H1 (cell line): ENCODE results near the gene ATF7. TPM values are rescaled to one million over a fixed set of nuclear protein-coding genes. Genes with fewer than 3 reads are reported as not detected.

Source experiments
- CTCF ChIA-PET: fragments of 300-600 bp; sonication (Branson Sonifier 250); formaldehyde crosslinking; loops from one replicate; lab custom pipeline; 2021; ENCODE audit not compliant: partially characterized antibody; lab: Charles Lee
- POLR2A ChIA-PET: fragments of 300-600 bp; sonication (Branson Sonifier 250); formaldehyde crosslinking; loops from one replicate; lab custom pipeline; 2021; ENCODE audit warnings: inconsistent platforms; ENCODE audit not compliant: partially characterized antibody; lab: Charles Lee
- DNase-seq, 2 experiments: peaks; one replicate each; pipeline versions ENCODE4 v3.0.0 to v3.0.0-alpha.2; 2010 to 2022; ENCODE audit warnings: low spot score in 2 of 2, low read depth in 1 of 2, mixed read lengths in 1 of 2
- FAIRE-seq: peaks from 2 replicates; lab custom pipeline; 2011; peaks lifted over from hg19 to GRCh38; lab: Jason Lieb, UNC
- H2AFZ ChIP-seq: 2 replicates; pipeline ENCODE4 v1.8.1; 2012; ENCODE audit warnings: low read length, inconsistent platforms
- H2AK5ac ChIP-seq: 2 replicates; pipeline ENCODE4 v1.6.1; 2013; ENCODE audit warnings: low read depth, low read length
- H2BK120ac ChIP-seq: replicated peaks from 2 replicates; pipeline ENCODE3; 2013; ENCODE audit warnings: low read depth, low read length, inconsistent platforms
- H2BK12ac ChIP-seq: 2 replicates; pipeline ENCODE4 v1.6.1; 2013; ENCODE audit warnings: low read depth, low read length
- H2BK15ac ChIP-seq: 2 replicates; pipeline ENCODE4 v1.6.1; 2013; ENCODE audit warnings: low read length
- H2BK20ac ChIP-seq: 2 replicates; pipeline ENCODE4 v1.6.1; 2013; ENCODE audit warnings: low read length
- H2BK5ac ChIP-seq: 2 replicates; pipeline ENCODE4 v1.6.1; 2013; ENCODE audit warnings: low read depth, low read length
- H3K14ac ChIP-seq: 2 replicates; pipeline ENCODE4 v1.6.1; 2013; ENCODE audit warnings: inconsistent platforms; ENCODE audit not compliant: insufficient read length
- H3K18ac ChIP-seq: 2 replicates; pipeline ENCODE4 v1.6.1; 2013; ENCODE audit warnings: low read length; ENCODE audit errors: extremely low read depth
- H3K23ac ChIP-seq: 2 replicates; pipeline ENCODE4 v1.6.1; 2013; ENCODE audit warnings: inconsistent platforms; ENCODE audit not compliant: insufficient read length
- H3K23me2 ChIP-seq: 2 replicates; pipeline ENCODE4 v1.6.1; 2013; ENCODE audit warnings: low read depth, low read length
- H3K27ac ChIP-seq: 2 replicates; pipeline ENCODE4 v1.6.1; 2011; ENCODE audit warnings: low read depth, low read length, inconsistent platforms
- H3K27me3 ChIP-seq, 4 experiments: replicated peaks in 1 of 4; 1 replicate in 1 of 4; 2 replicates in 3 of 4; pipeline versions ENCODE4 v1.6.1 to v1.8.1; 2011 to 2013; ENCODE audit warnings: low read length in 3 of 4, mild to moderate bottlenecking in 3 of 4, inconsistent platforms in 2 of 4, mixed read lengths in 2 of 4, moderate library complexity in 1 of 4; ENCODE audit not compliant: control insufficient read depth in 3 of 4, insufficient read depth in 3 of 4; ENCODE audit errors: extremely low read depth in 1 of 4
- H3K36me3 ChIP-seq, 4 experiments: 2 replicates each; pipeline versions ENCODE4 v1.6.1 to v1.8.1; 2011 to 2013; ENCODE audit warnings: mild to moderate bottlenecking in 4 of 4, low read length in 3 of 4, moderate library complexity in 2 of 4, control low read depth in 1 of 4, inconsistent platforms in 1 of 4; ENCODE audit not compliant: insufficient read depth in 4 of 4, control insufficient read depth in 2 of 4
- H3K4ac ChIP-seq: replicated peaks from 2 replicates; pipeline ENCODE3; 2013; ENCODE audit warnings: low read length, low read depth, mixed read lengths, inconsistent platforms; ENCODE audit not compliant: insufficient read length
- H3K4me1 ChIP-seq, 4 experiments: replicated peaks in 1 of 4; 1 replicate in 1 of 4; 2 replicates in 3 of 4; pipeline versions ENCODE4 v1.6.1 to v1.8.1; 2011 to 2013; ENCODE audit warnings: low read length in 3 of 4, inconsistent platforms in 2 of 4, mixed read lengths in 1 of 4; ENCODE audit not compliant: insufficient read depth in 4 of 4, control insufficient read depth in 3 of 4
- H3K4me2 ChIP-seq, 2 experiments: 2 replicates each; pipeline versions ENCODE4 v1.6.1 to v1.8.1; 2011 to 2013; ENCODE audit warnings: low read depth in 2 of 2, low read length in 2 of 2, control low read depth in 1 of 2, inconsistent platforms in 1 of 2, mild to moderate bottlenecking in 1 of 2; ENCODE audit not compliant: insufficient read depth in 1 of 2
- H3K4me3 ChIP-seq, 4 experiments: fragments of 200-600, 300-600 bp in 1 of 4; sonication (generic), shearing (Covaris generic), sonication (Bioruptor Twin) in 1 of 4; 2 replicates each; pipeline versions ENCODE4 v1.5.1 to v1.8.1; 2011 to 2016; ENCODE audit warnings: low read length in 4 of 4, low read depth in 3 of 4, control low read depth in 2 of 4, inconsistent platforms in 2 of 4, mild to moderate bottlenecking in 2 of 4, mixed read lengths in 1 of 4, moderate library complexity in 1 of 4; ENCODE audit not compliant: insufficient read depth in 2 of 4; ENCODE audit errors: extremely low read depth in 1 of 4
- H3K56ac ChIP-seq: replicated peaks from 2 replicates; pipeline ENCODE3; 2013; ENCODE audit warnings: low read depth, mild to moderate bottlenecking, mixed read lengths, low read length, inconsistent platforms; ENCODE audit not compliant: insufficient read length
- H3K79me1 ChIP-seq: 2 replicates; pipeline ENCODE4 v1.6.1; 2013; ENCODE audit warnings: low read depth, low read length, control low read depth
- H3K79me2 ChIP-seq, 2 experiments: 2 replicates each; pipeline versions ENCODE4 v1.6.1 to v1.8.1; 2012 to 2013; ENCODE audit warnings: low read length in 2 of 2, mild to moderate bottlenecking in 2 of 2, inconsistent platforms in 1 of 2; ENCODE audit not compliant: insufficient read depth in 2 of 2, control insufficient read depth in 1 of 2
- H3K9ac ChIP-seq, 4 experiments: replicated peaks in 1 of 4; 1 replicate in 1 of 4; 2 replicates in 3 of 4; pipeline versions ENCODE4 v1.6.1 to v1.8.1; 2011 to 2013; ENCODE audit warnings: low read depth in 3 of 4, low read length in 3 of 4, control low read depth in 2 of 4, mild to moderate bottlenecking in 2 of 4, moderate library complexity in 2 of 4, inconsistent platforms in 1 of 4; ENCODE audit errors: extremely low read depth in 1 of 4
- H3K9me3 ChIP-seq, 2 experiments: 2 replicates each; pipeline versions ENCODE4 v1.6.1 to v1.8.1; 2012 to 2013; ENCODE audit warnings: mild to moderate bottlenecking in 2 of 2, moderate library complexity in 2 of 2, control low read depth in 1 of 2, inconsistent platforms in 1 of 2, low read depth in 1 of 2, low read length in 1 of 2, mixed read lengths in 1 of 2; ENCODE audit not compliant: insufficient read depth in 2 of 2
- H4K20me1 ChIP-seq, 2 experiments: replicated peaks in 1 of 2; 2 replicates each; pipeline versions ENCODE3 to v1.8.1; 2011 to 2013; ENCODE audit warnings: inconsistent platforms in 2 of 2, low read length in 2 of 2, mild to moderate bottlenecking in 1 of 2; ENCODE audit not compliant: insufficient read depth in 2 of 2, control insufficient read depth in 1 of 2
- H4K5ac ChIP-seq: 2 replicates; pipeline ENCODE4 v1.6.1; 2013; ENCODE audit warnings: low read length, low read depth, mixed read lengths, inconsistent platforms; ENCODE audit not compliant: insufficient read length
- H4K8ac ChIP-seq: 2 replicates; pipeline ENCODE4 v1.8.0; 2013; ENCODE audit warnings: mild to moderate bottlenecking, moderate library complexity, low read length, inconsistent platforms; ENCODE audit not compliant: insufficient read depth; ENCODE audit errors: extremely low read depth
- H4K91ac ChIP-seq: replicated peaks from 2 replicates; pipeline ENCODE3; 2013; ENCODE audit warnings: low read length, mixed read lengths, inconsistent platforms; ENCODE audit not compliant: insufficient read length
- ATF3 ChIP-seq: IDR thresholded peaks from 2 replicates; pipeline ENCODE4 v1.6.1; 2011; ENCODE audit warnings: low read depth, mild to moderate bottlenecking, low read length; ENCODE audit not compliant: insufficient read depth
- BCL11A ChIP-seq, 2 experiments: IDR thresholded peaks; one replicate each; pipeline ENCODE4 v1.6.1; 2011; ENCODE audit warnings: low read depth in 2 of 2, low read length in 2 of 2, mild to moderate bottlenecking in 2 of 2
- BRCA1 ChIP-seq: IDR thresholded peaks from 2 replicates; pipeline ENCODE4 v1.6.1; 2012; ENCODE audit warnings: low read depth, low read length, improper control_type of control experiment
- CREB1 ChIP-seq: IDR thresholded peaks from 2 replicates; pipeline ENCODE4 v1.6.1; 2012; ENCODE audit warnings: inconsistent platforms
- EGR1 ChIP-seq: IDR thresholded peaks from 2 replicates; pipeline ENCODE4 v1.6.1; 2011; ENCODE audit warnings: low read depth, low read length, borderline replicate concordance
- GABPA ChIP-seq: IDR thresholded peaks from 2 replicates; pipeline ENCODE4 v1.6.1; 2011; ENCODE audit warnings: mild to moderate bottlenecking, low read length, moderate library complexity, borderline replicate concordance; ENCODE audit not compliant: insufficient read depth
- GTF2F1 ChIP-seq: IDR thresholded peaks from 2 replicates; pipeline ENCODE4 v1.6.1; 2012; ENCODE audit warnings: low read depth, low read length, improper control_type of control experiment, borderline replicate concordance
- POU5F1 ChIP-seq: IDR thresholded peaks from 2 replicates; pipeline ENCODE4 v1.6.1; 2011; ENCODE audit warnings: low read depth, mild to moderate bottlenecking, low read length, moderate library complexity
- RAD21 ChIP-seq, 2 experiments: IDR thresholded peaks in 1 of 2; conservative IDR thresholded peaks in 1 of 2; 2 replicates each; pipeline ENCODE4 v1.6.1; 2011; ENCODE audit warnings: low read depth in 2 of 2, low read length in 2 of 2, improper control_type of control experiment in 1 of 2, inconsistent platforms in 1 of 2, mild to moderate bottlenecking in 1 of 2, moderate library complexity in 1 of 2
- SAP30 ChIP-seq: fragments of 300-600 bp; sonication (generic); IDR thresholded peaks from 2 replicates; pipeline ENCODE4 v1.7.1; 2012; ENCODE audit warnings: low read length, moderate library complexity, mild to moderate bottlenecking, inconsistent platforms; ENCODE audit not compliant: insufficient read depth, insufficient replicate concordance
- SP2 ChIP-seq: IDR thresholded peaks from 2 replicates; pipeline ENCODE4 v1.6.1; 2012; ENCODE audit warnings: mild to moderate bottlenecking, low read length, inconsistent platforms
- SP4 ChIP-seq: IDR thresholded peaks from 2 replicates; pipeline ENCODE4 v1.6.1; 2012; ENCODE audit warnings: low read length, inconsistent platforms
- TAF1 ChIP-seq: IDR thresholded peaks from 2 replicates; pipeline ENCODE4 v1.6.1; 2011; ENCODE audit warnings: mild to moderate bottlenecking, low read depth, low read length
- TCF12 ChIP-seq: IDR thresholded peaks from 2 replicates; pipeline ENCODE4 v1.6.1; 2011; ENCODE audit warnings: low read depth, mild to moderate bottlenecking, low read length
- WGBS, 2 experiments: shearing (Covaris generic) in 1 of 2; methylation state at CpG; one replicate each; pipeline versions ENCODE4 v1.1.6 to v1.1.7; 2013 to 2015; ENCODE audit warnings: low lambda C conversion rate in 2 of 2, mixed read lengths in 2 of 2, inconsistent platforms in 1 of 2, low coverage in 1 of 2, missing lambda C conversion rate in 1 of 2; ENCODE audit not compliant: insufficient replicate concordance in 2 of 2, insufficient coverage in 1 of 2, insufficient read length in 1 of 2; ENCODE audit errors: extremely low coverage in 1 of 2, missing lambda C conversion rate in 1 of 2; 5-methylcytosine and 5-hydroxymethylcytosine counted together
- polyA plus RNA-seq, 7 experiments: library from polyadenylated mRNA; depleted of rRNA in 3 of 7; stranded (reverse) in 5 of 7; unstranded in 2 of 7; fragments of >200 nt in 5 of 7; fragments of 200-250 nt in 2 of 7; gene quantifications; 1 replicate in 5 of 7; 2 replicates in 1 of 7; 4 replicates in 1 of 7; pipeline versions ENCODE4 v1.2.1 to v1.2.3, GENCODE V29; 2011 to 2013; ENCODE audit warnings: missing spikeins in 2 of 7, mixed read lengths in 2 of 7
- total RNA-seq: library from RNA; stranded (reverse); fragmentation: NEBNext Ultra II Directional; extraction: Animal tissue kit (Norgen Biotek cat#: 25700); gene quantifications from 2 replicates; pipeline ENCODE4 v1.2.1, GENCODE V29; 2021

The ATF7 gene
- total and polyA plus RNA-seq, 2 of the 8 experiments (the other 6 are each of a cell fraction or from before 2014, with no cell fraction given) = 10.1 to 16.6 TPM

GRCh38 chr12:53667080-53667479 is 40.9 kb upstream of the ATF7 start:
- Histone ChIP-seq H3K14ac (no peak overlapping the region), H2AK5ac (no peak overlapping the region), H3K4ac (no peak overlapping the region), H3K23me2 (no peaks in the 10 kb centered on the region), H2BK5ac (no peak overlapping the region), H3K36me3 (peaks cover 25 to 85% (median 59%) of the 10 kb centered on the region in 4 experiments), H3K9ac (no peak overlapping the region), H3K4me3 (no peak overlapping the region), H2BK15ac (no peak overlapping the region), H3K18ac (no peak overlapping the region), H2BK120ac (no peak overlapping the region), H3K27me3 (no peaks in the 10 kb centered on the region), H3K56ac (no peak overlapping the region), H4K91ac (no peak overlapping the region), H4K5ac (no peak overlapping the region), H3K79me1 (peaks cover 3% of the 10 kb centered on the region; the same call in 1 of the 2 replicates), H2BK20ac (no peak overlapping the region), H3K79me2 (0 out of 4 replicates have a peak, but pooled peaks cover 0 to 8% of the 10 kb centered on the region in 2 experiments), H2BK12ac (no peak overlapping the region), H4K8ac (no peak overlapping the region), H4K20me1 (peaks cover 2 to 4% of the 10 kb centered on the region in 2 experiments), H3K4me1 (no peaks in the 10 kb centered on the region), H3K27ac (no peak overlapping the region), H3K4me2 (no peak overlapping the region), H3K9me3 (no peaks in the 10 kb centered on the region), H3K23ac (no peak overlapping the region), H2AFZ (no peak overlapping the region)
- POLR2A ChIA-PET = interaction anchor here (0.7 to 15.7 kb wide), 3 partner anchors 8 to 118 kb away, joined by 3 to 246 read pairs (median 3); partner anchors contain the start of gene ATP5MC2
- FAIRE-seq = no peak
- no peak for DNase-seq
- CTCF ChIA-PET = interaction anchor here (0.7 to 1.0 kb wide), 2 partner anchors 9 to 1339 kb away, joined by 3 read pairs; no protein-coding TSS in a partner anchor
- WGBS, 2 experiments = 96% methylated on average over 2 of the region's 2 CpGs; no CpG with 5 or more reads in 1 of the 2 experiments
- no peak for TF ChIP-seq ATF3
- no peak for TF ChIP-seq SP2
- TF ChIP-seq CREB1 = no peak
- TF ChIP-seq TAF1 = no peak
- no peak for TF ChIP-seq BCL11A (IDR thresholded peaks at IDR 0.05; ENCODE audit: low read depth in 2 of 2, low read length in 2 of 2)
- TF ChIP-seq RAD21 (IDR thresholded peaks at IDR 0.05 in 1 of 2, conservative IDR thresholded peaks at IDR 0.05 in 1 of 2; ENCODE audit: low read depth in 2 of 2, low read length in 2 of 2) = no peak
- TF ChIP-seq BRCA1 = no peak
- TF ChIP-seq EGR1 = no peak
- TF ChIP-seq SAP30 = no peak
- no peak for TF ChIP-seq POU5F1
- TF ChIP-seq GABPA = no peak
- TF ChIP-seq SP4 = no peak
- TF ChIP-seq GTF2F1 = no peak
- TF ChIP-seq TCF12 = no peak
